ENCODE results near the gene HAUS7. TPM values are rescaled to one million over a fixed set of nuclear protein-coding genes. Genes with fewer than 3 reads are reported as not detected.

Gene HAUS7
- total RNA-seq, 3 donors from 2014 or later, result 19.0 to 26.2 (median 21.9) TPM

DNA sequence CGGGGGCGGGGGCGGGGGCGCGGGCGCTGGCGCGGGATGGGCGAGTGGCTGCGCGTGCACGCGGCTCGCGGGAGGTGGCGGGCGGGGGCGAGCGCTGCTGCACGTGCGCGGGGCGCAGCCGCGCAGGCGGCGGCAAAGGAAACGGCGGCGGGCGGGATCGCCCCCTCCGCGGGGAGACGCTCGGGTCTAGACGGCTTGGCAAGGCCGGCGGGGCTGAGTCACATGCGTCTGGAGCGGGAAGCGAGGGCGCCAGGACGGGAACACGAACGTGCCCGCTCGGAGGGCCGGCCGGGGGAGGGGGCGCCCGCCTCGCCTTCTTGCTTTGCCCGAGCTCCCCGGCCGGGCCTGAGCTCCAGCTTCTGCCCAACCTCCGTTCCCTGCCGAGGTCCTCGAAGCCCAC lies 4.3 kb upstream of the HAUS7 start:
- Histone ChIP-seq H3K27ac (peak overlapping the region in 1 of 2 donors; percentile 69), H3K4me1 (no peaks in the 10 kb centered on the region), H3K4me3 (peak overlapping the region; percentile 17 to 59 (median 35)), H3K36me3 (no peaks in the 10 kb centered on the region), H3K27me3 (peaks cover 0 to 72% of the 10 kb centered on the region in 2 donors), H3K9me3 (no peaks in the 10 kb centered on the region)
- intact Hi-C loops (cut with DNase I; ENCODE audit: low total_unique reads), result no loop called here
- TF ChIP-seq POLR2AphosphoS5 (IDR thresholded peaks at IDR 0.05), result no peak
- DNase-seq (ENCODE audit: low spot score in 2 of 2), result peak; percentile 41 to 60

DNA sequence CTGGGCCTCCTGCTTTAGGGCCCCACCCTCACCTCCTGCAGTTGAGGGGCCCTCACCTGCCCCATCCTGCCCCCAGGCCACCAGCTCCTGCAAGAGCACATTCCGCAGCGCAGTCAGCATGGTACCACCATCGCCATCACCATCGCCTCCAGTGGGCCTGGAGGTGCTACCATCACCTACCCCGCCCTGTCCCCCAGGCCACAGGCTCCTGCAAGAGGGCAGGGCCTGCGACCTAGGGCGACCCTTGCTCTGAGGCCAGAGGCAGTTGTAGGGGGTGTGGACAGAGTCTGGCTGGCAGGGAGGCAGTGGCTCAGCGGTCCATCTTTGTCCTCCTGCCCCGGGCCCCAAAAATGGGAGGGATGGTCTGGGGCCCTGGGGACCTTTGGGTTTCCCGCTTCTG lies 3.9 kb upstream of the HAUS7 start:
- DNase-seq (ENCODE audit: low spot score in 2 of 2), result no peak
- peak overlapping the region in 1 of 2 donors; percentile 19 for H3K27ac ChIP-seq
- H3K9me3 ChIP-seq, result no peaks in the 10 kb centered on the region
- no peaks in the 10 kb centered on the region for H3K4me1 ChIP-seq
- H3K27me3 ChIP-seq, result peaks cover 0 to 71% of the 10 kb centered on the region in 2 donors
- TF ChIP-seq POLR2AphosphoS5 (IDR thresholded peaks at IDR 0.05), result no peak
- no peak for TF ChIP-seq POLR2A (IDR thresholded peaks at IDR 0.05)
- TF ChIP-seq, protein P1, sequence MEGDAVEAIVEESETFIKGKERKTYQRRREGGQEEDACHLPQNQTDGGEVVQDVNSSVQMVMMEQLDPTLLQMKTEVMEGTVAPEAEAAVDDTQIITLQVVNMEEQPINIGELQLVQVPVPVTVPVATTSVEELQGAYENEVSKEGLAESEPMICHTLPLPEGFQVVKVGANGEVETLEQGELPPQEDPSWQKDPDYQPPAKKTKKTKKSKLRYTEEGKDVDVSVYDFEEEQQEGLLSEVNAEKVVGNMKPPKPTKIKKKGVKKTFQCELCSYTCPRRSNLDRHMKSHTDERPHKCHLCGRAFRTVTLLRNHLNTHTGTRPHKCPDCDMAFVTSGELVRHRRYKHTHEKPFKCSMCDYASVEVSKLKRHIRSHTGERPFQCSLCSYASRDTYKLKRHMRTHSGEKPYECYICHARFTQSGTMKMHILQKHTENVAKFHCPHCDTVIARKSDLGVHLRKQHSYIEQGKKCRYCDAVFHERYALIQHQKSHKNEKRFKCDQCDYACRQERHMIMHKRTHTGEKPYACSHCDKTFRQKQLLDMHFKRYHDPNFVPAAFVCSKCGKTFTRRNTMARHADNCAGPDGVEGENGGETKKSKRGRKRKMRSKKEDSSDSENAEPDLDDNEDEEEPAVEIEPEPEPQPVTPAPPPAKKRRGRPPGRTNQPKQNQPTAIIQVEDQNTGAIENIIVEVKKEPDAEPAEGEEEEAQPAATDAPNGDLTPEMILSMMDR (IDR thresholded peaks at IDR 0.05), result no peak
- peak overlapping the region in 2 of 3 donors; percentile 35 to 59 for H3K4me3 ChIP-seq
- H3K36me3 ChIP-seq, result no peaks in the 10 kb centered on the region
- intact Hi-C loops (cut with DNase I; ENCODE audit: low total_unique reads), result no loop called here

DNA sequence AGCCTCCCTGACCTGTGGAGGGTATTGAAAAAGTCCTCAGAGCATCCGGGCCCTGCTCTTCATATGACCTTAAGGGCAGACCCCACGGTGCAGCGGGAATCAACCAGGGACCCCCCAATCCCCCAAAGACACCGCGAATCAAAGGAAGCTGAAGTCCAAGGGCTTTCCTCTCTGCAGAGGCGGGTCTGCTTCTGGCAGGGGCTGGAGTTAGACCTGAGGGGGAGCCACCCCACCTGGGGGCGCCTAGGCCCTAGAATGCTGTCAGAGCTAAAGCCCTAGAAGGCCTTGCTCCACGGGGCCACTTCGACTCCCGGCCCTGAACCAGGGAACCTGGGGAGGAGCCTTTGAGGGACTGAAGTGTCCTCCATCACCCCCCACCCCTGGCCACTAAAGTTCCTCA lies 2.8 kb upstream of the HAUS7 start:
- no peak for DNase-seq (ENCODE audit: low spot score in 2 of 2)
- H3K36me3 ChIP-seq, result no peaks in the 10 kb centered on the region
- no peaks in the 10 kb centered on the region for H3K4me1 ChIP-seq
- H3K4me3 ChIP-seq, result no peak overlapping the region
- H3K27me3 ChIP-seq, result peaks cover 0 to 65% of the 10 kb centered on the region in 2 donors
- no peak overlapping the region for H3K27ac ChIP-seq
- H3K9me3 ChIP-seq, result no peaks in the 10 kb centered on the region
- TF ChIP-seq, protein P1 (IDR thresholded peaks at IDR 0.05), result no peak
- TF ChIP-seq POLR2A (IDR thresholded peaks at IDR 0.05) (no peak), POLR2AphosphoS5 (IDR thresholded peaks at IDR 0.05) (no peak)
- intact Hi-C loops (cut with DNase I; ENCODE audit: low total_unique reads), result no loop called here

DNA sequence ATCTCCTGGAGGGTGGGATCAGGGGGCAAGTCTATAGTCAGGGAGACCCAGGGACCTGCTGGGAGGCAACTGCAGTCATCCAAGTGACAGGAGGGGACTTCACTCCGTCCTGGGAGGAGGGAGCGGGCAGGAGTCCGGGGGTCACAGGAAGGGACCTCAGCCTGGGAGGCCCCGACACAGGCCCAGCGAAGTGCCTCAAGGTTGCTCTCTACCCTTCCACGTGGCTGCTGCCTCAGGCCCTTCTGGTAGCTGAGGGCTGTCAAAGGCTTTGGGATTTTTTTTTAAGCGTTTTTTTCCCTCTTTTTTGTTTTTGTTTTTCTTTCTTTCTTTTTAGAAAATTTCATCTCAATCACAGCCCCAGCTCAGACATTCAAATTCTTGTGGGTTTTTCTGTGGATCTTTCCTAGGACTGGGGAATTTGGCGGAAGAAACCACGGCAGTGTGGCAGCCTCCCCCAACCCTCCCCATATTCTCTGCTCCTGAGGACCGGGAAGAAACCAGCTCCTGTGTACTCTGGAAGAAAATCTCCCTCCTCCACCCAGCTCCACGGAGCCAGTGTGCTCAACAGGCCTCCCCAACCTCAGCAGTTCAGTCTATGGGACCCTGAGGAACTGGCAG lies 1.4 kb upstream of the HAUS7 start:
- Histone ChIP-seq H3K9me3 (no peaks in the 10 kb centered on the region), H3K4me1 (no peaks in the 10 kb centered on the region), H3K27ac (peak overlapping the region in 1 of 2 donors; percentile 32), H3K36me3 (no peaks in the 10 kb centered on the region), H3K27me3 (peaks cover 0 to 62% of the 10 kb centered on the region in 2 donors), H3K4me3 (no peak overlapping the region)
- TF ChIP-seq POLR2AphosphoS5 (IDR thresholded peaks at IDR 0.05) (no peak), POLR2A (IDR thresholded peaks at IDR 0.05) (no peak)
- TF ChIP-seq, protein P1 (IDR thresholded peaks at IDR 0.05), result no peak
- DNase-seq (ENCODE audit: low spot score in 2 of 2), result no peak
- intact Hi-C loops (cut with DNase I; ENCODE audit: low total_unique reads), result no loop called here

DNA sequence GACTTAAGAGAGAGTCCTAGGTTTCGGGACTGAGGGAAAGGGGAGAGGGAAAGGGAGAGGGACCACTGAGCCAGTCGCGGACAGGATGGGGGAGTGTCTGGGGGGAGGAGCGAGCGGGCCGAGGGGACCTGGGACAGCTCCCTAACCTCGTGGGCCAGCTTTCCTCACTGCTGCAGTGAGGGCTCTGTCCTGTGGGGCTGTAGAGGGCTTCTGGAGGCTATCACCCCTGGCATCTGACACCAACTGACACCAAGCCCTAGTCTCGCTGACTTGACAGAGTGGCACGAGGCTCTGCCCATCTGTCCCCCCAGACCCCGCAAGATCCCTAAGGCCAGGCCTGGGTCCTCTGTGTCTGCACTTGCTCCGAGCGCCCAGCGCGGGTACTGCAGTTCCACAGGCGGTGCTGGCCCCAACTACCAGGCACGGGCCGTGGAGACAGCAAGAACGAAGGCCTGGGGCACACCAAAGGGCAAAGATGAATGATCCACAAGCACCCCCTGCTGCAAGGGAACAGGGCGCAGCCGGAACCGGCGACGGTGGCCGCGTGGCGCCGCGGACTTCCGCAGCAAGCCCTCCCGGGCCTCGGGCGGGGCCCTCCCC lies 465 bp downstream of the HAUS7 start:
- Histone ChIP-seq H3K4me3 (peak overlapping the region; percentile 63 to 73 (median 64)), H3K27me3 (peaks cover 0 to 53% of the 10 kb centered on the region in 2 donors), H3K36me3 (no peaks in the 10 kb centered on the region), H3K4me1 (no peaks in the 10 kb centered on the region), H3K27ac (peak overlapping the region; percentile 45 to 79), H3K9me3 (no peaks in the 10 kb centered on the region)
- intact Hi-C loops (cut with DNase I; ENCODE audit: low total_unique reads), result no loop called here
- no peak for DNase-seq (ENCODE audit: low spot score in 2 of 2)
- no peak for TF ChIP-seq POLR2A (IDR thresholded peaks at IDR 0.05)
- no peak for TF ChIP-seq POLR2AphosphoS5 (IDR thresholded peaks at IDR 0.05)
- TF ChIP-seq, protein P1 (IDR thresholded peaks at IDR 0.05), result peak in 1 of 3 donors; percentile 30

Measured in breast epithelium (tissue), 4 donors.